Thyroid gland (tissue), 4 donors: Measurements from ENCODE around the gene HIGD2A.

ENCODE experiments used
- CTCF ChIP-seq, 6 experiments: fragments of 200-600 bp in 3 of 6; fragments of 450-650 bp in 3 of 6; sonication (generic) in 3 of 6; IDR thresholded peaks; one replicate each; pipeline ENCODE4 v1.5.1; 2016 to 2019; ENCODE audit warnings: antibody characterized with exemption in 6 of 6, mild to moderate bottlenecking in 2 of 6, inconsistent platforms in 1 of 6, moderate library complexity in 1 of 6
- POLR2A ChIP-seq, 2 donors: fragments of 450-650 bp; IDR thresholded peaks; one replicate each; pipeline ENCODE4 v1.6.1; 2017; ENCODE audit warnings: antibody characterized with exemption in 2 of 2, mild to moderate bottlenecking in 2 of 2, moderate library complexity in 1 of 2

GRCh38 chr5:176407456-176408251 is 19.1 kb downstream of the HIGD2A start:
- no peak for TF ChIP-seq POLR2A (IDR thresholded peaks at IDR 0.05)
- TF ChIP-seq CTCF (IDR thresholded peaks at IDR 0.05): no peak
